Suprapubic skin (tissue), 3 donors: ENCODE data around the gene H19.

ENCODE experiments used
- POLR2A ChIP-seq, 2 donors: fragments of 450-650 bp; IDR thresholded peaks; one replicate each; pipeline ENCODE4 v1.6.1; 2017; ENCODE audit warnings: antibody characterized with exemption in 2 of 2, mild to moderate bottlenecking in 2 of 2, moderate library complexity in 2 of 2
- TF ChIP-seq, protein P1 (sequence below), 2 donors: fragments of 200-600 bp in 1 of 2; fragments of 450-650 bp in 1 of 2; sonication (generic) in 1 of 2; IDR thresholded peaks; one replicate each; pipeline ENCODE4 v1.5.1; 2016 to 2019; ENCODE audit warnings: antibody characterized with exemption in 2 of 2, mild to moderate bottlenecking in 1 of 2, moderate library complexity in 1 of 2

DNA sequence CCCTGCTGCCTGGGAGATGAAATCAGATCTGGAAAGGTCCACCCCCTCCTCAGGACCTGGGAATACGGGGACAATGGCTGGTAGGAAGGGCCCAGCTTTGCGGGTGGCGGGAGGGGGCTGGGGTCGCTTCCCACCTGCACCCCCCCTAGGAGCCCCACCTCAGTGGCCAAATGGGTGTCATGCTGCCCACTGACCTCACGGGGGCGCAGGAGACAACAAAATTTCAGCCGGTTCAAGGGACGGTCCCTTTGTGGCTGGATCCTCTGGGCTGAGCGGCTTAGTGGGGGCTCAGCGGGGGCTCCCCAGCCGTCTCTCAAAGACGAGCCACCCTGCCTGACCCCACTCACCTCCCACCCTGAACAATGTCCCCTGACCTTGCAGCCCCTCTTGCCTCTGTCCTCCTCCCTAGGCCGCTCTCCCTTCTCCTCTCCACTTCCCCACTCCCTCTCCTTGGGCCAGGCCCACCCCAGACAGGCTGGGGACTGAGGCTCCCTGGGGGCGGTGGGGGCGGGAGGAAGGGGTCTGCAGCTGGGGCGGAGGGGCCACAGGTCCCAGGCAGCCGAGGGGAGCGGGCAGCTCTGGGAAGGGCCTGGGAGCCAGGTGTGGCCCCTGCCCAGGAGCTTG lies 39.3 kb upstream of the H19 start:
- TF ChIP-seq, protein P1, sequence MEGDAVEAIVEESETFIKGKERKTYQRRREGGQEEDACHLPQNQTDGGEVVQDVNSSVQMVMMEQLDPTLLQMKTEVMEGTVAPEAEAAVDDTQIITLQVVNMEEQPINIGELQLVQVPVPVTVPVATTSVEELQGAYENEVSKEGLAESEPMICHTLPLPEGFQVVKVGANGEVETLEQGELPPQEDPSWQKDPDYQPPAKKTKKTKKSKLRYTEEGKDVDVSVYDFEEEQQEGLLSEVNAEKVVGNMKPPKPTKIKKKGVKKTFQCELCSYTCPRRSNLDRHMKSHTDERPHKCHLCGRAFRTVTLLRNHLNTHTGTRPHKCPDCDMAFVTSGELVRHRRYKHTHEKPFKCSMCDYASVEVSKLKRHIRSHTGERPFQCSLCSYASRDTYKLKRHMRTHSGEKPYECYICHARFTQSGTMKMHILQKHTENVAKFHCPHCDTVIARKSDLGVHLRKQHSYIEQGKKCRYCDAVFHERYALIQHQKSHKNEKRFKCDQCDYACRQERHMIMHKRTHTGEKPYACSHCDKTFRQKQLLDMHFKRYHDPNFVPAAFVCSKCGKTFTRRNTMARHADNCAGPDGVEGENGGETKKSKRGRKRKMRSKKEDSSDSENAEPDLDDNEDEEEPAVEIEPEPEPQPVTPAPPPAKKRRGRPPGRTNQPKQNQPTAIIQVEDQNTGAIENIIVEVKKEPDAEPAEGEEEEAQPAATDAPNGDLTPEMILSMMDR (IDR thresholded peaks at IDR 0.05), result no peak
- no peak for TF ChIP-seq POLR2A (IDR thresholded peaks at IDR 0.05)
